GM13976 (cell line): ENCODE results near the gene OSM.

Source experiments
- DNase-seq: peaks from one replicate; pipeline ENCODE4 v3.0.0; 2012; ENCODE audit warnings: low spot score
- in situ Hi-C: fragments of 300-500 bp; cut with MboI; formaldehyde crosslinking; loops from one replicate; pipeline ENCODE4 v1.12.0; 2022; ENCODE audit warnings: low sequenced_read_pairs, mixed read lengths, inconsistent platforms; ENCODE audit not compliant: unreplicated experiment
- TF ChIP-seq, protein P1 (sequence below): IDR thresholded peaks from 2 replicates; pipeline ENCODE4 v1.5.1; 2012; ENCODE audit warnings: borderline replicate concordance, mild to moderate bottlenecking; ENCODE audit not compliant: insufficient read depth; ENCODE audit errors: extremely low read depth, missing control alignments, control extremely low read depth

Gene OSM

DNA sequence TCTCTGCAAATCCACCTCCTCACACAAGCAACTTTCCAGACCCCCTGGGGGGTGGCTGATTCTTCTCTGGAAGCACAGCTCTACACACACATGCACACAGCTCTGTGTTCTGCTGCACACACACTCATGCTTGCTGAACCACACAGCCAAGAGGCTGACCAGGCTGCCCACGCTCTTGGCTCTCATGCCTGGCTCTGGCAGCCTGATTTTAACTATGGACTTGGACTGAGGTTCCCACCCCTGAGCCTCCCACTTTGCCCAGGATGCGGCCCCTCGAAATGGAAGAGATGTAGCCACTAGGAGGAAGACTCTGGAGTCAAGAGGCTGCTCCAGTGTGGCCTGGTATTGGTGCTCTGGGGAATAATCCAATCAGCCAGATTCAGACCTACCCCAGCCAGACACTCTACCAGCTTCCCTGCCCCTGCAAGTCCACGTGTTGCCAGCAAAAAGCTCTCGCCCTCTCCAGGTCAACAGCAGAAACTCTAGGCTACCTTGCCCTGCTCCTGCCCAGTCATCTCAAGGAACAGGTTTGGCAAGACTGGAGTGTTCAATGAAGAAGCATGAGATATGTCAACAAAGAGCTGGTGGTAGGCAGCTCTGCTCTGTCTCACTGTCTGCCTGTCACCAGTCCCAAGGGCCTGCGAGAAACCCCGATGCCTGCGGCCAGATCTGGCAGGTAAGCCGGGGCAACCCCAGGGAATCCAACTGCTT, 31.5 kb upstream of the OSM start:
- in situ Hi-C loops: no loop called here
- TF ChIP-seq, protein P1, sequence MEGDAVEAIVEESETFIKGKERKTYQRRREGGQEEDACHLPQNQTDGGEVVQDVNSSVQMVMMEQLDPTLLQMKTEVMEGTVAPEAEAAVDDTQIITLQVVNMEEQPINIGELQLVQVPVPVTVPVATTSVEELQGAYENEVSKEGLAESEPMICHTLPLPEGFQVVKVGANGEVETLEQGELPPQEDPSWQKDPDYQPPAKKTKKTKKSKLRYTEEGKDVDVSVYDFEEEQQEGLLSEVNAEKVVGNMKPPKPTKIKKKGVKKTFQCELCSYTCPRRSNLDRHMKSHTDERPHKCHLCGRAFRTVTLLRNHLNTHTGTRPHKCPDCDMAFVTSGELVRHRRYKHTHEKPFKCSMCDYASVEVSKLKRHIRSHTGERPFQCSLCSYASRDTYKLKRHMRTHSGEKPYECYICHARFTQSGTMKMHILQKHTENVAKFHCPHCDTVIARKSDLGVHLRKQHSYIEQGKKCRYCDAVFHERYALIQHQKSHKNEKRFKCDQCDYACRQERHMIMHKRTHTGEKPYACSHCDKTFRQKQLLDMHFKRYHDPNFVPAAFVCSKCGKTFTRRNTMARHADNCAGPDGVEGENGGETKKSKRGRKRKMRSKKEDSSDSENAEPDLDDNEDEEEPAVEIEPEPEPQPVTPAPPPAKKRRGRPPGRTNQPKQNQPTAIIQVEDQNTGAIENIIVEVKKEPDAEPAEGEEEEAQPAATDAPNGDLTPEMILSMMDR: no peak
- no peak for DNase-seq

DNA sequence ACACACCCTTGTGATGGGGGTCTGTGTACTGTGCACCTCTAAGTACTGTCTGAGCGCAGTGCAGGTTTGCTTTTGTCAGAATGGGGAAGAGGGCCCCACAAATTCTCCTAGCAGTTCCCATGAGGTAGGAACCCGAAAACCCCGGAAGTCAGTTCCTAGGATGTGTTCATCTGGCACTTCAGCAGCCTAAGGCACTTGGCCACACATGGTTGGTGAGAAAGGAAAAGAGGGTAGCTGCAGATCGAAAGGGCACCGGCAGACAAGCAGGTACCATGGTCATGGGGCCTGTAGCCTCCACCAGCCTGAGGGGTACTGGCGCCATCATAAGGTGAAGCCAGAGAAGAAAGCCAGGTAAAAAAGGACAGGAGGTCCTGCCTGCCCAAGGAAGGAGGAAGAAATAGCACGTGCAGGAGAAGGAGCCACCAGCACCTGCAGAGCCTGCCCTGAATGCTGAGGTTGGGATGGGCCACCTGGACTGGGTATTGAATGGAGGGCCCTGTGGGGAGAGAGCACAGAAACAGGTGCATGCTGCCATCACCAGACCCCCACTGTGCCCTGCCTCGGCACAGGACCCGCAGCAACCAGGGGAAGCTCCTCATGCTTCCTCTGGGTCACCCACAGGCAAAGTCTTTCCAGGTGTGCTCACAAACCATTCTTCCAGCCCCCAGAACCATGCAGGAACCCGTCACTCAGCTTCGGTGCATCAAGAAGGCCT, 30.8 kb upstream of the OSM start:
- DNase-seq: no peak
- TF ChIP-seq, protein P1: no peak
- in situ Hi-C loops: no loop called here

DNA sequence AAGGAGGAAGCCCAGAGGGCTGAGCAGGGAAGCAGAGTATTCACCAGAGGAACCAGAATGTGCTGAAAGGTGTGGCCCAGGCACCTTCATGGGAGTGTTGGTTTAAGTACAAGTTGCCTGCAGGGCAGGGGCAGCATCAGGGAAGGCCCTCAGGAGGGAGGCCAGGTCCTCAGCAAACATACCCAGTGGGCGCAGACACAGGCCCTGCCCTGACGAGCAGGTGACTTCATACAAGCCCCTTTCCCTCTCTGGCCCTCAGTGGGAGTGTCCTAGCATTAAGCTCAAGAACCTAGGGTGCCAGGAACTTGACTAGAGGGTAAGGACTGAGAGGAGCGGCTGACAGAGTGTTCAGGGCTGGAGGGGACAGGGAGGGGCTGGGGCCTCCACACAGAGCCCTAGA, 30.2 kb upstream of the OSM start:
- TF ChIP-seq, protein P1: no peak
- DNase-seq: no peak
- in situ Hi-C loops: no loop called here

DNA sequence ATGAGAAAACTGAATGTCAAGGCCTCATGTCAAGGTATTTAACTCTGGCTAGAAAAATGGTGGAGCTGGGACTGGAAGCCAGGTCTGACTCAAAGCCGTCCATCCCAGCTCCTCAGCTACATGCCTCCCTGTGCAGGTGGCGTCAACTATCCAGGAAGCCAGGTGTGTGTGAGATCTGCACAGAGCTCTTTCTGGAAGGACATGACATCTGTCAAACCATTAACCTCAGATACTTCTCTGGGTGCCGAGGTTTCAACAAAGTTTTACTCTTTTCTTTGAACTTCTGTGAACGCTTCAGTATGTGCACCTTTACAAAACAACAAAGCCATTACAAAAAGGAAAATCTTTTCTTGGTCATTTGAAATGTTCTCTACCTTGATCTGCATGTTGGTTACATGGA, 29.7 kb upstream of the OSM start:
- TF ChIP-seq, protein P1: no peak

DNA sequence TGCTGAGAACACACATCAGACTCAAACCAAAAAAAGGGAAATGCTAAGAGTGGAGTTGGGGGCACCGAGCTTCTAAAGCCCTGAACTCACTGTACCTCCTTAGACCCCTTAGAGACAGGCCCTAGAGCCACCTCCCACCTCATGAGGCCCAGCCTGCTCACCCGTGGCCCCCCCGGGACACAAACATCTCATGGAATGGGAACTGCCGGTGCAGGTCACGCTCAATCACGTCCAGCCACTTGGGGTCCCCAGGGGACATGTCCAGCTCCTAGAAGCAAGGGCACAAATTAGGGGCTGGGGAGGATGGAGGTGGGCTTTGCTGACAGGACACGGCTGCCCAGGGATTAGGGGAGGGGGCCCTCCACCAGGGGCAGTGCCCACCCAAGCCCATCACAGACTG, 28.9 kb upstream of the OSM start:
- TF ChIP-seq, protein P1: no peak
- in situ Hi-C loops: no loop called here
- no peak for DNase-seq

More for the DNA sequence above, 29.7 kb upstream of the OSM start:
- in situ Hi-C loops: no loop called here
- DNase-seq: no peak

DNA sequence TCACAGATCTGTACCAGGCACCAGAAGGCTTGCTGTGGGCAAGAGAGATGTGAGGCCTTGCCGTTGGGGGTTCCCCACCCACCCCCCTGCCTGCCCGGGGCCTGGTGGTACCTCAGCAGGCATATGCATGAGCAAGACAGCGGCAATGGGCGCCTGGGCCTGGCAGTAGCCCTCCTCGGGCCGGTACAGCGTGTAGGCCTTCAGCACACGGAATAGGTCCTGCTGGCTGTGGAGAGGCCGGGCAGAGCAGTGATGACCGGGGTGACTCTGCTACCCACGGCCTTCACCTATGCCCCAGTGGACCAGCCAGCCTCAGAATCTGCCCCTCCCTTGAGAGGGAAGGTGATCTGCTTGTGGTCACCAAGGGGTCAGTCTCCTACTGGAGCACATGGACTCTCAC, 28.2 kb upstream of the OSM start:
- TF ChIP-seq, protein P1: no peak
- in situ Hi-C loops: no loop called here
- DNase-seq: no peak

DNA sequence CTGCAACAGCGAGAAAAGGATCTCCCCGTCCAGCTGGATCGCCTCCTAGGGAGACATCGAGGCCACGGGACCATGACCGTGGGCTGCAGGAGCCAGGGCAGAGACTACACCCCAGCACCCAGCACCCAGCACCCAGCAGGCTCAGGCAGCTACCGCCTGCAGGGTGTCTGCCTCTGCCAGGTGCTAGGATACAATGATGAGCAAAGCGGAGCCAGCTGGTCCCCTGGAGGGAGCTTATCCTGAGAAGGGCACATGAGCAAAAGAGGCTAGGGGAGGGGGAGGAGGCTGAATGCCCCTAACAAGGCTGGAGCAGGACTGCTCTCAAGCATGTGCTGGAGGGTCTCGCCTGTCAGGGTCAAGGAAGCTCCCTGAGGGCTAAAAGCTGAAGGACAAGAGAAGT, 27.4 kb upstream of the OSM start:
- in situ Hi-C loops: no loop called here
- no peak for DNase-seq
- TF ChIP-seq, protein P1: no peak
